Left ventricle myocardium inferior (tissue), 1 donor: Measurements from ENCODE around the gene SGSM2. TPM values are rescaled to one million over a fixed set of nuclear protein-coding genes. Genes with fewer than 3 reads are reported as not detected.

Experiments used
- DNase-seq: peaks from one replicate; pipeline ENCODE4 v3.0.0-alpha.2; 2020
- H3K27ac ChIP-seq: fragments of 200-600 bp; replicated peaks from 2 replicates; pipeline ENCODE4 v1.8.0; 2021
- H3K27me3 ChIP-seq: fragments of 200-600 bp; 2 replicates; pipeline ENCODE4 v1.8.0; 2021; ENCODE audit warnings: low read depth
- H3K36me3 ChIP-seq: fragments of 200-600 bp; 2 replicates; pipeline ENCODE4 v1.8.0; 2021
- H3K4me1 ChIP-seq: fragments of 200-600 bp; 2 replicates; pipeline ENCODE4 v1.8.0; 2021
- H3K4me3 ChIP-seq: fragments of 200-600 bp; 2 replicates; pipeline ENCODE4 v1.8.0; 2021; ENCODE audit warnings: mild to moderate bottlenecking, moderate library complexity
- H3K9me3 ChIP-seq: fragments of 200-600 bp; replicated peaks from 2 replicates; pipeline ENCODE4 v1.8.0; 2021
- intact Hi-C: fragments of 100-400 bp; cut with micrococcal nuclease; formaldehyde crosslinking; loops from one replicate; pipeline ENCODE4 v1.11.0; 2022
- total RNA-seq: library from RNA; stranded (reverse); fragmentation: NEBNext Ultra II Directional; extraction: Animal tissue kit (Norgen Biotek cat#: 25700); gene quantifications from one replicate; pipeline ENCODE4 v1.2.1, GENCODE V29; 2021
- TF ChIP-seq, protein P1 (sequence below): fragments of 200-600 bp; IDR thresholded peaks from 2 replicates; pipeline ENCODE4 v1.8.0; 2021; ENCODE audit warnings: antibody characterized with exemption, mild to moderate bottlenecking, borderline replicate concordance
- donor health status: DM: no; HTN: yes; CAD: no; lungs with severe emphysema.

Gene SGSM2
- total RNA-seq, 1 donor from 2014 or later = 24.5 TPM

GRCh38 chr17:2412561-2413021 lies 75.3 kb downstream of the SGSM2 start:
- TF ChIP-seq, protein P1, sequence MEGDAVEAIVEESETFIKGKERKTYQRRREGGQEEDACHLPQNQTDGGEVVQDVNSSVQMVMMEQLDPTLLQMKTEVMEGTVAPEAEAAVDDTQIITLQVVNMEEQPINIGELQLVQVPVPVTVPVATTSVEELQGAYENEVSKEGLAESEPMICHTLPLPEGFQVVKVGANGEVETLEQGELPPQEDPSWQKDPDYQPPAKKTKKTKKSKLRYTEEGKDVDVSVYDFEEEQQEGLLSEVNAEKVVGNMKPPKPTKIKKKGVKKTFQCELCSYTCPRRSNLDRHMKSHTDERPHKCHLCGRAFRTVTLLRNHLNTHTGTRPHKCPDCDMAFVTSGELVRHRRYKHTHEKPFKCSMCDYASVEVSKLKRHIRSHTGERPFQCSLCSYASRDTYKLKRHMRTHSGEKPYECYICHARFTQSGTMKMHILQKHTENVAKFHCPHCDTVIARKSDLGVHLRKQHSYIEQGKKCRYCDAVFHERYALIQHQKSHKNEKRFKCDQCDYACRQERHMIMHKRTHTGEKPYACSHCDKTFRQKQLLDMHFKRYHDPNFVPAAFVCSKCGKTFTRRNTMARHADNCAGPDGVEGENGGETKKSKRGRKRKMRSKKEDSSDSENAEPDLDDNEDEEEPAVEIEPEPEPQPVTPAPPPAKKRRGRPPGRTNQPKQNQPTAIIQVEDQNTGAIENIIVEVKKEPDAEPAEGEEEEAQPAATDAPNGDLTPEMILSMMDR = no peak
- Histone ChIP-seq H3K4me1 (peaks cover 35% of the 10 kb centered on the region), H3K4me3 (no peak overlapping the region), H3K27ac (peak overlapping the region; percentile 62), H3K36me3 (peaks cover 8% of the 10 kb centered on the region), H3K27me3 (no peaks in the 10 kb centered on the region), H3K9me3 (no peaks in the 10 kb centered on the region)
- no peak for DNase-seq
- intact Hi-C loops = no loop called here

GRCh38 chr17:2414446-2415064 lies 77.3 kb downstream of the SGSM2 start:
- DNase-seq = no peak
- H3K27ac ChIP-seq = no peak overlapping the region
- H3K36me3 ChIP-seq = peaks cover 17% of the 10 kb centered on the region
- intact Hi-C loops = no loop called here
- no peaks in the 10 kb centered on the region for H3K27me3 ChIP-seq
- H3K9me3 ChIP-seq = no peaks in the 10 kb centered on the region
- TF ChIP-seq, protein P1 = no peak
- H3K4me1 ChIP-seq = peaks cover 46% of the 10 kb centered on the region
- H3K4me3 ChIP-seq = no peak overlapping the region

DNA sequence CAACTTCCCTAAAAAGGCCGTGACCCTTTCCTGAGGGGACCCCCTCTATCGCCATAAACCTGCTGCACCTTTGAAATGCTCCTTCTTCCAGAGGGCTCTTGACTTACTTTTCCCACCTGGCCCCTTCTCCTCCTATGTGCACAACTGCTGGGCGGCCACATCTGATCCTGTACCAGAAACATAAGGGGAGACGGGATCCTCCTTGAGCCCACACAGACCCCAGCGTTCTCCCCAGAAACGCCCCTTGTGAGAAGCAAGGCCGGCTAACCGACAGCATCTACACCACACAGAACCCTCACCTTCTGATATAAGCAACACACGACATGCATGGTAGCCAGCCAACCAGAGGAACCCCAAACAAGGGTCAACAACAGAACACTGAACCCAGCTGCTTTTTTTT lies 77.8 kb downstream of the SGSM2 start:
- H3K9me3 ChIP-seq = no peaks in the 10 kb centered on the region
- H3K4me3 ChIP-seq = no peak overlapping the region
- TF ChIP-seq, protein P1 = no peak
- H3K4me1 ChIP-seq = peaks cover 46% of the 10 kb centered on the region
- H3K27ac ChIP-seq = no peak overlapping the region
- DNase-seq = no peak
- peaks cover 22% of the 10 kb centered on the region for H3K36me3 ChIP-seq
- intact Hi-C loops = no loop called here
- H3K27me3 ChIP-seq = no peaks in the 10 kb centered on the region

DNA sequence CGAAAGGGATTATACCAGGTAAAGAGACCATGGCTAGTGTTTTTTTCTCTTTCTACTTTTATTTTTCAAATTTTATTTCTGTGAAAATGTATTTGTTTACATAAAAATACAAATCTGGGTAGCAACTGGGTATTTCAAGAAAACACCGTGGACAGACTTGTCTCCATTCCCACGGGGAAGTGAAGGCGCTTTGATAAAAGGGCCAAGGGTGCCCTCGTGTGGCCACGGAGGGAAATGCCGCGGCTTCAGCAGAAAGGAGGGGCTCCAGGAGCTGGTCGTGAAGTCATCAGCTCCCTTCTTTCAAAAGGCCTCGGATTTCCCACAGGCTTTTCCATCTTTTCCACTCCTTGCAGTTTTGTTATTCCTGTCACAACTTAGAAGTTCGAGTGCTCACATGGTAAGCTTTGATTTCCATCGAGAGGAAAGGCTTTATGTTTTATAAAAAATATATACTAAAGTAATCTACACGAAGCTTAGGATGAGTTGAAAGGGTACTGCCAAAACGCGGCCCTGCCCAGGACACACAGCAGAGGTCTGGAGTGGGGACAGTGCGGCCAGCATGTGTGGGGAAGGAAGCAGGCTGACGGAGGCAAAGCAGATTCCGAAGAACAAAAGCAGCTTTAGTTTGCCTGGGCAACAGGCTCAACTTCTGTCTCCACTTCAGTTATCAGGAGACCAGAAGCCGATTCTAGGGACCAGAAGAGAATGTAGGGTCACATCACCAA lies 78.9 kb downstream of the SGSM2 start:
- H3K36me3 ChIP-seq = peaks cover 30% of the 10 kb centered on the region
- no peaks in the 10 kb centered on the region for H3K9me3 ChIP-seq
- intact Hi-C loops = loop anchor here (2.0 kb wide), 1 partner anchor 33 kb away; no protein-coding TSS in a partner anchor
- H3K27ac ChIP-seq = peak overlapping the region; percentile 34
- peak; percentile 88 for DNase-seq
- TF ChIP-seq, protein P1 = peak; percentile 97
- peaks cover 48% of the 10 kb centered on the region for H3K4me1 ChIP-seq
- no peaks in the 10 kb centered on the region for H3K27me3 ChIP-seq
- no peak overlapping the region for H3K4me3 ChIP-seq

DNA sequence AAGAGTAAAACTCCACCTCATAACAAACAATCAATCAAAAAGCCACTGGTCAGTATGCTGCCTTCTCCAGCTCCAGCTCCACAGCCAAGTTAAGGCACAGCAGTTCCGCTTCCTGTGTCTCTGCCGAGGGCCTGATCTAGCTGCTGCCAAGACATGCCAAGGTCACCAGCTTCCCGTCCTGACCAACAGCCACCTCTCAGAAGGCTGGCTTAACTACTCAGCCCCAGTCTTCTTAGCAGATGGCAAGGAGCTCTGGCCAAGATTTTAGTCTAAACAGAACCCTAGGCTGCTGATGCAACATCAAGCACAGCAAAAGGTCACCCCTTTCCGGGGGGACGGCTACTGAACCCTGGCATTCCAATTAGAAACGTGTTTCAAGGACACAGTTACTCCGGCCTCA lies 81.3 kb downstream of the SGSM2 start:
- peaks cover 30% of the 10 kb centered on the region for H3K36me3 ChIP-seq
- intact Hi-C loops = no loop called here
- DNase-seq = no peak
- TF ChIP-seq, protein P1 = no peak
- H3K27ac ChIP-seq = peak overlapping the region; percentile 72
- peak overlapping the region; percentile 49 for H3K4me3 ChIP-seq
- no peaks in the 10 kb centered on the region for H3K9me3 ChIP-seq
- H3K27me3 ChIP-seq = no peaks in the 10 kb centered on the region
- peaks cover 38% of the 10 kb centered on the region for H3K4me1 ChIP-seq
